Activated T-cell treated with anti-CD3 and anti-CD28 coated beads for 4 hours (primary cell): Measurements from ENCODE around the gene GRB10.
"Not testable (repeated sequence)": the region's sequence is repeated elsewhere in the genome, so short reads cannot be mapped to it uniquely, and the experiment has no call there.

Source experiments
- DNase-seq: peaks from one replicate; pipeline ENCODE4 v3.0.0-alpha.2; 2020

GRB10 gene

GRCh38 chr7:50738932-50739331 is 43.8 kb downstream of the GRB10 start:
- no peak for DNase-seq

- DNase-seq = not testable (repeated sequence)
Observed at GRCh38 chr7:50735836-50736235, 46.9 kb downstream of the GRB10 start.

GRCh38 chr7:50735333-50735732 is 47.4 kb downstream of the GRB10 start:
- no peak for DNase-seq

GRCh38 chr7:50734246-50734645 is 48.5 kb downstream of the GRB10 start:
- no peak for DNase-seq

GRCh38 chr7:50733552-50733951 is 49.1 kb downstream of the GRB10 start:
- no peak for DNase-seq

GRCh38 chr7:50731703-50732582 is 50.8 kb downstream of the GRB10 start:
- DNase-seq = no peak

GRCh38 chr7:50730446-50731400 is 52.0 kb downstream of the GRB10 start:
- DNase-seq = no peak

GRCh38 chr7:50729962-50730361 is 52.7 kb downstream of the GRB10 start:
- no peak for DNase-seq

GRCh38 chr7:50728184-50728583 is 54.5 kb downstream of the GRB10 start:
- no peak for DNase-seq

- DNase-seq = no peak
Observed at GRCh38 chr7:50727711-50728110, 55.0 kb downstream of the GRB10 start.

- DNase-seq = no peak
Observed at GRCh38 chr7:50727072-50727471, 55.6 kb downstream of the GRB10 start.

- no peak for DNase-seq
Observed at GRCh38 chr7:50725774-50726173, 56.9 kb downstream of the GRB10 start.

GRCh38 chr7:50724526-50725520 is 57.9 kb downstream of the GRB10 start:
- no peak for DNase-seq

- DNase-seq = no peak
Observed at GRCh38 chr7:50723888-50724287, 58.8 kb downstream of the GRB10 start.

- no peak for DNase-seq
Observed at GRCh38 chr7:50723173-50723572, 59.5 kb downstream of the GRB10 start.

- DNase-seq = no peak
Observed at GRCh38 chr7:50721661-50722259, 60.9 kb downstream of the GRB10 start.

GRCh38 chr7:50721160-50721559 is 61.5 kb downstream of the GRB10 start:
- DNase-seq = no peak

- DNase-seq = no peak
Observed at GRCh38 chr7:50720295-50720694, 62.4 kb downstream of the GRB10 start.

- no peak for DNase-seq
Observed at GRCh38 chr7:50718876-50719275, 63.8 kb downstream of the GRB10 start.

- no peak for DNase-seq
Observed at GRCh38 chr7:50718311-50718710, 64.4 kb downstream of the GRB10 start.

- DNase-seq = no peak
Observed at GRCh38 chr7:50717181-50717580, 65.5 kb downstream of the GRB10 start.

GRCh38 chr7:50714857-50715256 is 67.8 kb downstream of the GRB10 start:
- no peak for DNase-seq
